Sigmoid colon (tissue), 4 donors: Measurements from ENCODE around the gene PAXX.

Source experiments
- CTCF ChIP-seq, 4 experiments: fragments of 450-650 bp in 3 of 4; fragments of 200-600 bp in 1 of 4; IDR thresholded peaks; one replicate each; pipeline ENCODE4 v1.5.1; 2016 to 2019; ENCODE audit warnings: antibody characterized with exemption in 4 of 4, mild to moderate bottlenecking in 3 of 4, moderate library complexity in 2 of 4
- POLR2A ChIP-seq, 2 donors: fragments of 450-650 bp; IDR thresholded peaks; one replicate each; pipeline ENCODE4 v1.6.1; 2016; ENCODE audit warnings: antibody characterized with exemption in 2 of 2, mild to moderate bottlenecking in 2 of 2, moderate library complexity in 2 of 2
- POLR2AphosphoS5 ChIP-seq, 4 donors: sonication (generic); formaldehyde crosslinking; IDR thresholded peaks; one replicate each; pipeline ENCODE4 v1.6.1; 2017; ENCODE audit warnings: antibody characterized with exemption in 4 of 4

- no peak for TF ChIP-seq POLR2A (IDR thresholded peaks at IDR 0.05)
- no peak for TF ChIP-seq CTCF (IDR thresholded peaks at IDR 0.05)
- TF ChIP-seq POLR2AphosphoS5 (IDR thresholded peaks at IDR 0.05), result no peak
These were observed 23.1 kb upstream of the PAXX start for GRCh38 chr9:136969150-136969549.
